Measurements from ENCODE around the gene SNX33.
"Not testable (repeated sequence)": the region's sequence is repeated elsewhere in the genome, so short reads cannot be mapped to it uniquely, and the experiment has no call there.

Gene SNX33

DNA sequence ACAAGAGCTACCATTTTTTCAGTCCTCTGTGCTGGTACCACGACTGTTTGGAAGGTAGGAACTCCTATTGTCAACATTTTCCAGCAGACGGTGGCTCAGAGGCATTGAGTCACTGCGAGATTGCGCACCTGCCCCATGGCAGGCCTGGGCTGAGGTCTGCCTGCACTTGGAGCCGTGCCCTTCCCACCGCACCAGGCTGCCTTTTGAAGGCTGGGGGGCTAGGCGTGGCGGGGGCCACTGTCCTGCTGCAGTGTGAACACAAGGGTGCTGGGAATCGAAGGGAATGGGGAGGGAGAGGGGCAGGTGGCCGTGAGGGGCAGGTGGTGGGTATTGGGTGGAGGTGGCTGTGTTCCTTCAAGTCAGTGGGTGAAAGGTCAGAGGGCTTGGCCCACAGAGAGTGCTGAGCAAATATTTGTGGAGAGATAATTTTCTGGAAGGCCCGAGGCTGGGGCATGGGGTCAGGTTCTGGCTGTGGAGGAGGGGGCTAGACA, 16.3 kb downstream of the SNX33 start:
- no peak for DNase-seq

- DNase-seq, result no peak
Measured at GRCh38 chr15:75666823-75667501, 19.2 kb downstream of the SNX33 start.

- DNase-seq, result no peak
Measured at GRCh38 chr15:75669191-75669878, 21.6 kb downstream of the SNX33 start.

GRCh38 chr15:75669879-75670212, 22.1 kb downstream of the SNX33 start:
- no peak for DNase-seq

- no peak for DNase-seq
Measured at GRCh38 chr15:75671730-75672602, 24.3 kb downstream of the SNX33 start.

- no peak for DNase-seq
Measured at GRCh38 chr15:75672646-75673425, 25.1 kb downstream of the SNX33 start.

DNA sequence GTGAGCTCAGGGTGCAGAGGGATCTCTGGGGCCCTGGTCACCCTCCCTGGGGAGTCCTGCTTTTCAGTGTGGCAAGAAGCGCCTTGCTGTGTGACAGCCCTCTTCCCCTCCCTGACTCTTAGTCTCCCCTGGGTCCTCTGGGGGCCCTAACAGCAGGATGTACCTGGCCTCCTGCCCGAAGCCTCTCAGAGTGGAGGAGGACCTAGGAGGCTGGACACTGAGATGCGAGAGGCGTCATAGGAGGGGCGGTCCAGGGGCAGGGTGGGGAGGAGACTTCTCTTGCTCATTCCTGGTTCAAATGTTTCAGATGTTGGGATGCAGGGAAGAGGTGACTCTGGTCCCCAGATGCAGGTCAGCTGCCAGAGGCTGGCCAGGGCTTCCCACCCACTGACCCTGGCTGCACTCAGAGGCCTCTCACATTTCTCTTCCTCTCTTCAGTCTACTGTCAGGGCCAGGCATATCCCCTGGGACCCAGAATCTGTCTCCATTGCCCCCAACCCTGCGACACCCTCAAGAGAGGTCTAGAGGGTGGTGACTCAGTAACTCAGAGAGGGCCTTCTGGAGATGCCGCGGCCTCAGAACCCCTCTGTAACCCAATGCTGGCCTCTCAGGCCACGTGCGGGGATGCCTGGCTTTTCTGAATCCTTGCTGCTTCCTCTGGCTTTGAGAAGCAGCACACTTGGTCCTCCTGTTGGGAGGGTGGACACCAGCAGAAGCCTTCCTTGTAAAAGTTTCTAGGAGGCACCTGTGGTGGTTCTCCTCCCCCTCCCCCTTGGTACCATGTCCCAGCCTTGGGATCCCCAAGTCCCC, 25.9 kb downstream of the SNX33 start:
- DNase-seq, result no peak

GRCh38 chr15:75674366-75674765, 26.7 kb downstream of the SNX33 start:
- no peak for DNase-seq

GRCh38 chr15:75675579-75676404, 28.1 kb downstream of the SNX33 start:
- DNase-seq, result no peak

DNA sequence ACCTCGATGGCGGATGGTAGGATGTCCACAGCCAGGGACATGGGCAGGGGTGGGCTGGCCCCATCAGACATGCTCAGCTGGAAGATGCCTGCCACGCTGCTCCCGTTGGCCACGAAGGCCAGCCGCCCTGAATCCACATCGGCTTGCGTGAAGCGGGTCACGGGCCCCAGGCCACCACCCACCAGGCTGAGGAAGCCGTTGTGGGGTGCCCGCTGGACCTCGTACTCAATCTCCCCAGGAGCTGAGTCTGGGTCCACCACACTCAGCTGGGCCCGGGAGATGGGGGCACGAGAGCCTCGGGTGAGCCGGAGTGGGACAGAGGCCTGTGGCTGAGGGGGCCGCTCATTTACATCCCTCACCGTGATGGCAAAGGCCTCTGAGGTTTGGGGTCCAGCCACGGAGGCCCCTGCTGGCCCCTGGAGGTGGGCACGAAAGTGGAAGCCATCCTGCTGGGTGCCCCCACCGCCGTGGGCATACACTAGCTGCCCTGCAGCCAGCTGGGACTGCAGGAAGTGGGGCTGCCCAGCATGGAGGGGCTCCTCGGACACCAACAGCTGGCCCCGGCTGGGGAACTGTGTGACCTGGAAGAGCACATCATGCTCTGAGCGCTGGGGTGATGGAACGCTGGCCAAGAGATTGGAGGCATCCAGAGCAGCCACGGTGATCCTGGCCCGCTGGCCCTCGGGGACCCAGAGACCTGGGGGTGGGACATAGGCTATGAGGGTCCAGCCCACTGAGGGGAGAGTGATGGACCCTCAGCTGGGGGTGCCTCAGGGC, 29.2 kb downstream of the SNX33 start:
- no peak for DNase-seq

DNA sequence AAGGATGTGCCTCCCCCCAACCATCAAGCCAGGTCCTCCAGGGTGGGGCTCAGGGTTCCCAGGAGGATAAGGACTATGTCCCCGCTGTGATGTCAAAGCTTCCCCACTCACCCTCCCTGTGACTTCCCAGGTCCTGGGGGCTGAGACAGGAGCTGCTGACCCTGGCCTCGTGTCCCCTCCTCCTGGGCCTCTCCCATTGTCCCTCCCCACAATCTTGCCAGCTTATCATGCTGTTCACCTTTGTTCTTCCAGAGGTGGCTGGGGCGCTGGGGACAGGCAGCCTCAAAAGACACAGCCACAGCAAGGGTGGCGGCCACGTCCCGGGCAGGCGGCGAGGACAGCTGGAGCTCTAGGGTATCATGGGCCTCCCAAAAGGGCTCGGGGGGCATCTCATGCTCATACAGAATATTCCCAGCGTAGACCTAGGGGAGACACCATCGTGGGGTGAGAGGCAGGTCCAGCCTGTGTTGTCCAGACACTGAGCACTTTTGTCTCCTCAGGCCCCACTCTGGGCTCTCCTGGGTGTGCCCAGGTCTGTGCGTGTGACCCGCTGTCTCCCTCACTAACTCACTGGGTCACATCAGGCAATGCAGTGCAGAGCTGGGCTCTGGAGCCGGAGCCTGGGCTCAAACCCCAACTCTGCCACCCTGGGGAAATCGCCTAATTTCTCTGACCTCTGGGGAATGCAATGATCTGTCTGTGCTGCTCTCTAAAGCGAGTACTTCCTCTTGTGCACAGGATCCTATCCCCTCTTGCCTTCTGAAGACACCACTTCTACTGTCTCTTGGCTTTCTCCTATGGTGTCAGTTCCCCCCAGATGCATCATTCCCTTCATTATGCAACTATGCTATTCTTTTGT, 30.0 kb downstream of the SNX33 start:
- DNase-seq, result no peak

DNA sequence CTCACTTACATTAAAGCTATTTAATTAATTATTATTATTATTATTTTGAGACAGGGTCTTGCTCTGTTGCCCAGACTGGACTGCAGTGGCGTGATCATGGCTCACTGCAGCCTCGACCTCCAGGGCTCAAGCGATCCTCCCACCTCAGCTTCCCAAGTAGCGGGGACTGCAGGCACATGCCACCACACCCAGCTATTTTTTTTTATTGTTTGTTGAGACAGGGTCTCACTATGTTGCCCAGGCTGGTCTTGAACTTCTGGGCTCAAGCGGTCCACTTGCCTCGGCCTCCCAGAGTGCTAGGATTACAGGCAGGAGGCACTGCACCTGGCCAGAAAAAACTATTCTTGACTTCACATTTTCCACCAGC, 30.6 kb downstream of the SNX33 start:
- DNase-seq, result not testable (repeated sequence)

DNA sequence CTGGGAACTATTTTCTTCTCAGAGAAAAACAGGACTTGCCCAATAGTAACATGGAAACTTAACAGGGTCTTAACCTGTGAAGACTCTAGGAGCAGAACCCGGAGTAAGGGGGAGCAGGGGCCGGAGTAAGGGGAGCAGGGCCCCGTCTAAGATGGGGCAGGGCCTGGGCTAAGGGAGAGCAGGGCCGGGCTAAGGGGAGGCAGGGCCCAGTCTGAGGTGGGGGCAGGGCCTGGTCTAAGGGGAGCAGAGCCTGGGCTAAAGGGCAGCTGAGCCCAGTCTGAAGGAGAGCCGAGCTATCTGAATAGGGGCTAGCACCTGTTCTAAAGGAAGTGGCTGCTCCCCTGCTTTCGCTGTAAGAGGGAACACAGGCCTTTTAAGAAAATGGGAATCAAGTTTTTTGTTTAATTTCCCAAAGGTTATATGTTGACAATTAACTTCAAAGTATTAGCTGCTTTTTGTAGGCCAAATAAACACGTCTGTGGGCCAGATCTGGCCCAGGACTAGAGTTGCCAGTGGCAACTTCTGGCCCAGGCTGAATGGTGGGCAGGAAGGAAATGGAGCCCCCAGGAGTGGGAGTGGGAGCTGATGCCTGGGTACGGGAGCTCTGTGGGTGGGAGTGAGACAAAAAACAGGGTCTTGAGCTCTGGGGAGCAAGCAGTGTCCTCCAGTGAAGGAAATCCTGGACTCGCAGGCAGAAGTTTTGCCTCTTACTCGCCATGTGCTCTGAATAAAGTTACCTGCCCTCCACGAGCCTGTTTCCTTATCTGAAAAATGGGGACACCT, 32.5 kb downstream of the SNX33 start:
- no peak for DNase-seq

- no peak for DNase-seq
Measured at GRCh38 chr15:75682181-75683135, 34.7 kb downstream of the SNX33 start.

DNA sequence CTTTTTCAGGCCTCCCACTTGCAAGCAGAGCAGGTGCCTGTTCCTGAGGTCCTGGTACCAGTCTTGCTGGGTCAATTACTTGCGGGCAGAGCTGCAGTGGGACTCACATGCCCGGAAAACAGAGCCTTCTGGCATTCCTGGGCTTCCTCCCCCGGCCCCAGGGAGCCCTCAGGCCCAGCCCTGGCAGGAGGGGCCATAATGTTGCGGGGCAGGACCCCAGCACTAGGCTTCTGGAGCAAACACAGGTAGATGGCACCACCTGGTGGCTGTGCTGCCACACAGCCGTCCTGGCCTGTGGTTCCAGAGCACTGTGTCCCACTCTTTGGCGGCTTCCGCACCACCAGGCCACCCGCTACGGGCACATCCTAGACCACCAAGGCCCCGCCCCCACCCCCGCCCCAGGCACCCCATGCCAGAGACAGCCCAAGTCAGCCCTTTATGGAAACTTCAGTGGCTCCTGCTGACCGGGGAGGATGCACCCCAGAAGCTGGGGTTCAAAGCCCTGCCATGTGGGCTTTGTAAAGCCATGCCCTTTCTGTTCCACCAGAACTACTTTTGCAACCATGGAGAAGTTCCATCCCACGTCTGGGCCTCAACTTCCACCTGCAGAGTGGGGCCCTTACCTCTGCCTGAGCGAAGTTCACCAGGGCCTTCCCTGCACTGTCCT, 36.1 kb downstream of the SNX33 start:
- peak; percentile 72 for DNase-seq

GRCh38 chr15:75684648-75685047, 36.9 kb downstream of the SNX33 start:
- no peak for DNase-seq

GRCh38 chr15:75685195-75685594, 37.5 kb downstream of the SNX33 start:
- no peak for DNase-seq
